Breast epithelium (tissue), 4 donors: Measurements from ENCODE around the gene DCLK1. TPM values are rescaled to one million over a fixed set of nuclear protein-coding genes. Genes with fewer than 3 reads are reported as not detected.

Experiments
- DNase-seq, 2 donors: peaks; one replicate each; pipeline ENCODE4 v3.0.0-alpha.2; 2019; ENCODE audit warnings: low spot score in 2 of 2
- H3K27ac ChIP-seq, 2 donors: fragments of 200-600 bp; sonication (generic) in 1 of 2; one replicate each; pipeline ENCODE4 v1.5.1; 2016 to 2019; ENCODE audit warnings: mild to moderate bottlenecking in 1 of 2
- H3K27me3 ChIP-seq, 2 donors: fragments of 200-600 bp; sonication (generic) in 1 of 2; one replicate each; pipeline versions ENCODE4 v1.5.1 to v1.6.0; 2017 to 2019; ENCODE audit warnings: control low read depth in 1 of 2, mild to moderate bottlenecking in 1 of 2
- H3K36me3 ChIP-seq: fragments of 200-600 bp; one replicate; pipeline ENCODE4 v1.5.1; 2019
- H3K4me1 ChIP-seq, 2 donors: fragments of 200-600 bp; sonication (generic); one replicate each; pipeline ENCODE4 v1.5.1; 2016 to 2019; ENCODE audit warnings: control low read depth in 1 of 2
- H3K4me3 ChIP-seq, 3 donors: fragments of 200-600 bp; sonication (generic); 1 replicate in 2 of 3; 2 replicates in 1 of 3; pipeline ENCODE4 v1.5.1; 2016 to 2019; ENCODE audit warnings: mild to moderate bottlenecking in 3 of 3, moderate library complexity in 2 of 3
- H3K9me3 ChIP-seq, 2 donors: fragments of 200-600 bp; sonication (generic) in 1 of 2; one replicate each; pipeline ENCODE4 v1.5.1; 2016 to 2019; ENCODE audit warnings: control low read depth in 1 of 2
- POLR2A ChIP-seq: fragments of 450-650 bp; IDR thresholded peaks from one replicate; pipeline ENCODE4 v1.6.1; 2016; ENCODE audit warnings: antibody characterized with exemption, mild to moderate bottlenecking, moderate library complexity
- POLR2AphosphoS5 ChIP-seq, 3 donors: sonication (generic); formaldehyde crosslinking; IDR thresholded peaks; one replicate each; pipeline ENCODE4 v1.6.1; 2017; ENCODE audit warnings: antibody characterized with exemption in 3 of 3
- intact Hi-C: fragments of 100-400 bp; cut with DNase I; formaldehyde crosslinking; loops from one replicate; pipeline ENCODE4 v1.15.1; 2023; ENCODE audit warnings: low total_unique reads
- total RNA-seq, 3 donors: library from RNA; depleted of rRNA; stranded (reverse); fragments of >200 nt; gene quantifications; one replicate each; pipeline ENCODE4 v1.1.0, GENCODE V29; 2016
- TF ChIP-seq, protein P1 (sequence below), 3 donors: fragments of 450-650 bp; IDR thresholded peaks; one replicate each; pipeline ENCODE4 v1.5.1; 2016 to 2017; ENCODE audit warnings: antibody characterized with exemption in 3 of 3, mild to moderate bottlenecking in 3 of 3, moderate library complexity in 3 of 3

DCLK1 gene
- total RNA-seq, 3 donors from 2014 or later: 21.2 to 158 (median 28.2) TPM

DNA sequence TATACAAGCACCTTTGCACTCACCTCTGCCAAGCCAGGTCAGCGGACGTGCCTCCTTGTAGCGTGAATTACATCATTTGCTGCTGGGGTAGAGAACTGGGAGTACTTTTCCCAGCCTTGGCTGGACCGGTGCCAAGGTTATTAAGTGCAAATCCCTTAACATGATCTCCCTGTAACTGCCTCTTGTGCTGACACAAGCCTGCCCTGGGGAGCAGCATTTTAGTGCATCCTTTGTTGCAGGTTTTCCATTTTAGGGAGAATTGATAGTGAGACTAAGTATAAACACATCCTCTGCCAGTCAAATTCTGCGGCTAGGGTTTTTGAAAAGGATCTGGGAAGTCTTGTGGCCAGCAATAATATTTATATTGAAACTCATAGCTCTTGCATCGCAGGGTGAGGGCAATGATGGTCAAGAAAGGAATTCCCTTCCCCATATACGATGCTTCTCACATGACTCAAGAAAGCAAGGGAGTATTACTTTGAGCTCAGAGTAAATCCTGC is 32.7 kb upstream of the DCLK1 start:
- intact Hi-C loops: no loop called here
- no peaks in the 10 kb centered on the region for H3K36me3 ChIP-seq
- no peaks in the 10 kb centered on the region for H3K9me3 ChIP-seq
- no peaks in the 10 kb centered on the region for H3K4me1 ChIP-seq
- no peak overlapping the region for H3K4me3 ChIP-seq
- no peaks in the 10 kb centered on the region for H3K27me3 ChIP-seq
- DNase-seq: peak in 1 of 2 donors; percentile 38
- TF ChIP-seq, protein P1, sequence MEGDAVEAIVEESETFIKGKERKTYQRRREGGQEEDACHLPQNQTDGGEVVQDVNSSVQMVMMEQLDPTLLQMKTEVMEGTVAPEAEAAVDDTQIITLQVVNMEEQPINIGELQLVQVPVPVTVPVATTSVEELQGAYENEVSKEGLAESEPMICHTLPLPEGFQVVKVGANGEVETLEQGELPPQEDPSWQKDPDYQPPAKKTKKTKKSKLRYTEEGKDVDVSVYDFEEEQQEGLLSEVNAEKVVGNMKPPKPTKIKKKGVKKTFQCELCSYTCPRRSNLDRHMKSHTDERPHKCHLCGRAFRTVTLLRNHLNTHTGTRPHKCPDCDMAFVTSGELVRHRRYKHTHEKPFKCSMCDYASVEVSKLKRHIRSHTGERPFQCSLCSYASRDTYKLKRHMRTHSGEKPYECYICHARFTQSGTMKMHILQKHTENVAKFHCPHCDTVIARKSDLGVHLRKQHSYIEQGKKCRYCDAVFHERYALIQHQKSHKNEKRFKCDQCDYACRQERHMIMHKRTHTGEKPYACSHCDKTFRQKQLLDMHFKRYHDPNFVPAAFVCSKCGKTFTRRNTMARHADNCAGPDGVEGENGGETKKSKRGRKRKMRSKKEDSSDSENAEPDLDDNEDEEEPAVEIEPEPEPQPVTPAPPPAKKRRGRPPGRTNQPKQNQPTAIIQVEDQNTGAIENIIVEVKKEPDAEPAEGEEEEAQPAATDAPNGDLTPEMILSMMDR (IDR thresholded peaks at IDR 0.05): no peak
- no peak for TF ChIP-seq POLR2A
- no peak for TF ChIP-seq POLR2AphosphoS5 (IDR thresholded peaks at IDR 0.05)
- no peak overlapping the region for H3K27ac ChIP-seq

DNA sequence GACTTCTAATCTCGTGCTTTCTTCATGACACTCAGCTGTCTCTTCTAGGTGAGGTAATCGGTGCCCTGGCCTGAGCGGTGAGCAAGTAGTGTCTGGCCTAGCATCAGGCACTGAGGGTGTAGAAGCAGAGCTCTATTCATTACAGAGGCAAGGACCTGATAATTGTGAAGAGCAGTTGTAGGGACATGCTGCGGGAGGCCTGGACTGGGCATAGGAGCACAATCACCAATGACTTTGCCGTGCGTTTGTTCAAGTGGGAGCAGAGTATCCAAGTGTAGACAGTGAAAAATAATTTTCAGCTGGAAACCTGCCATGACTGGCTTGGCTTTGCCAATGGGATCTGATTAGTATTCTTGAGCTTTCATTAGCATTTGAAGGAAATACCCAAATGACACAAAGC is 32.1 kb upstream of the DCLK1 start:
- Histone ChIP-seq H3K27me3 (no peaks in the 10 kb centered on the region), H3K4me3 (no peak overlapping the region), H3K9me3 (no peaks in the 10 kb centered on the region), H3K4me1 (no peaks in the 10 kb centered on the region), H3K27ac (no peak overlapping the region), H3K36me3 (no peaks in the 10 kb centered on the region)
- DNase-seq: no peak
- intact Hi-C loops: no loop called here
- TF ChIP-seq, protein P1 (IDR thresholded peaks at IDR 0.05): no peak
- TF ChIP-seq POLR2AphosphoS5 (IDR thresholded peaks at IDR 0.05) (no peak), POLR2A (no peak)

DNA sequence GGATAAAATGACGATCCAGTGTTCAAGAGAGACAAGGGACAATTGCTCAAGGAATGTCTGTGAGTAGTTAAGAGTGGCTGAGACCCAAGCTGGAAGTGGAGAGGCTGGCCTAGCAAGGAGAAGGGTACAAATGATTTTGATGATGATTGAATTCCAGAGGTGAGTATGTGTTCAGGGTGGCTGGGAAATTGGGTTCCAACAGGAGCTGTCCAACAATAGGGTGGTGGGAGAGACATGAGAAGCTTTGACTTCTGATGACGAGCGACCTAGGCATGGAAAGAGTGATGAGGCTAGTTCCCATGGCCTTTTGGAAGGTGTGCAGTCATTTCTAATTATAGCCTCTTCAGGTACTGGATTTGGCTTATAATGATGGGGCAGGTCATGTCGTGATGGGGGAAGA is 29.1 kb upstream of the DCLK1 start:
- H3K4me3 ChIP-seq: no peak overlapping the region
- H3K9me3 ChIP-seq: no peaks in the 10 kb centered on the region
- H3K27me3 ChIP-seq: no peaks in the 10 kb centered on the region
- H3K27ac ChIP-seq: no peak overlapping the region
- intact Hi-C loops: no loop called here
- TF ChIP-seq POLR2AphosphoS5 (IDR thresholded peaks at IDR 0.05): no peak
- TF ChIP-seq, protein P1 (IDR thresholded peaks at IDR 0.05): no peak
- no peak for TF ChIP-seq POLR2A
- no peaks in the 10 kb centered on the region for H3K36me3 ChIP-seq
- no peak for DNase-seq
- no peaks in the 10 kb centered on the region for H3K4me1 ChIP-seq

DNA sequence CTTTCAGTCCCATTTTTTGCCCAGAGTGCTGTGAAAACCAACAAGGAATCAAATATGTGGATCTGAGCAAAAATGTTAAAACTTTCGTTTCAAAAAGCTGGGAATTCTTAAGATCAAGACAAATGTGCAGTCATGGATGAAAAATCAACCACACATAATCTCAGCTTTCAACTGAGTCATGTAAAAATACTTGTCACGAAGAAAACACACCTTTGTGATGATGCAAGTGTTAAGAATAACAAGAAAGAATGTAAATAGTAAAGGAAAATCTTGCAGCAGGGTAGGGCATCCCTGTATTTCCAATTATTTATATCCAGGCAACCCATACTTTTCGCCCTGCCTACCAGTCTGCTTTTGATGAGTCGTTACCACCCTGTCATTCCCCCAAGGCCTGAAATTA is 27.4 kb upstream of the DCLK1 start:
- no peaks in the 10 kb centered on the region for H3K4me1 ChIP-seq
- no peak for DNase-seq
- intact Hi-C loops: no loop called here
- H3K27me3 ChIP-seq: no peaks in the 10 kb centered on the region
- TF ChIP-seq, protein P1 (IDR thresholded peaks at IDR 0.05): no peak
- TF ChIP-seq POLR2AphosphoS5 (IDR thresholded peaks at IDR 0.05): no peak
- no peak for TF ChIP-seq POLR2A
- H3K27ac ChIP-seq: no peak overlapping the region
- no peaks in the 10 kb centered on the region for H3K9me3 ChIP-seq
- no peak overlapping the region for H3K4me3 ChIP-seq
- H3K36me3 ChIP-seq: no peaks in the 10 kb centered on the region

DNA sequence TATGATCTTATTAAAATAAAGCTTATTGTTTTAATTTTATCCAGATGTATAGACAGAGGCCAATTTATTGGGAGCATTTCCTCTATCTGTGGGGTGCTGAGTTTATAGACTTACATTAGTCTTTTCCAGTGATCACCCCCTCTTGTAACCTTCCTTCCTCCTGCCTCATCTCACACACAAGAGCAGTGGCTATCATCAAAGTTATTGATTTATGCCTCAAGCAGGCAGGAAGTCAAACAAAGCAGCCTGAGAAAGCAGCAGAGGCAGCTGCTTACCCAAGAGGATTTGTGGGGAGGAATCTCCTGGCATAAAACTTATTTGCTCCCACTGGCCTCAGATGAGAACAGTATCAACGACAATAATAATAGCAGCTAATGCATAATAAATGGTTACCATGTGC is 26.3 kb upstream of the DCLK1 start:
- intact Hi-C loops: no loop called here
- DNase-seq: no peak

More for the DNA sequence above, 26.3 kb upstream of the DCLK1 start:
- no peaks in the 10 kb centered on the region for H3K27me3 ChIP-seq
- H3K4me1 ChIP-seq: no peaks in the 10 kb centered on the region
- TF ChIP-seq, protein P1 (IDR thresholded peaks at IDR 0.05): no peak
- no peak overlapping the region for H3K27ac ChIP-seq
- H3K9me3 ChIP-seq: no peaks in the 10 kb centered on the region
- H3K36me3 ChIP-seq: no peaks in the 10 kb centered on the region
- no peak overlapping the region for H3K4me3 ChIP-seq
